IMR-90 (cell line): ENCODE data around the gene FAM83F. TPM values are rescaled to one million over a fixed set of nuclear protein-coding genes. Genes with fewer than 3 reads are reported as not detected.

Experiments
- ATAC-seq: fragments of 200-7000 bp; cut with Tn5 transposase; 2 replicates; pipeline ENCODE4 v1.9.1; 2020; ENCODE audit warnings: low read depth, mild to moderate bottlenecking, moderate library complexity
- BruUV-seq: library from RNA; stranded (reverse); fragments of 400-500 nt; replicated peaks from 2 replicates; lab custom pipeline; 2021; lab: Mats Ljungman, UMichigan
- CTCF ChIA-PET: fragments of 300-600 bp; formaldehyde crosslinking; extraction: SDS; loops from one replicate; lab custom pipeline; 2021; ENCODE audit warnings: antibody characterized with exemption; lab: Yijun Ruan, JAX
- POLR2A ChIA-PET: fragments of 300-600 bp; sonication (Branson Sonifier 250); formaldehyde crosslinking; loops from one replicate; lab custom pipeline; 2022; ENCODE audit warnings: antibody characterized with exemption; ENCODE audit not compliant: unreplicated experiment; lab: Charles Lee
- DNase-seq: peaks from one replicate; pipeline ENCODE4 v3.0.0; 2013
- H2AFZ ChIP-seq: replicated peaks from 2 replicates; pipeline ENCODE3; 2013; ENCODE audit warnings: low read length, mild to moderate bottlenecking; ENCODE audit not compliant: poor library complexity
- H2AK5ac ChIP-seq: 2 replicates; pipeline ENCODE4 v1.6.1; 2013; ENCODE audit warnings: low read depth, low read length, inconsistent platforms
- H2AK9ac ChIP-seq: replicated peaks from 2 replicates; pipeline ENCODE3; 2013; ENCODE audit warnings: mild to moderate bottlenecking, low read depth, low read length, moderate library complexity; ENCODE audit not compliant: poor library complexity
- H2BK120ac ChIP-seq: 2 replicates; pipeline ENCODE4 v1.6.1; 2013; ENCODE audit warnings: low read depth, low read length, inconsistent platforms
- H2BK15ac ChIP-seq: 3 replicates; pipeline ENCODE4 v1.6.1; 2013; ENCODE audit warnings: low read depth, low read length, inconsistent platforms
- H2BK20ac ChIP-seq: 2 replicates; pipeline ENCODE4 v1.6.1; 2013; ENCODE audit warnings: low read depth, mild to moderate bottlenecking, inconsistent platforms, low read length, moderate library complexity
- H2BK5ac ChIP-seq: 2 replicates; pipeline ENCODE4 v1.6.1; 2013; ENCODE audit warnings: mild to moderate bottlenecking, low read depth, low read length, inconsistent platforms; ENCODE audit not compliant: poor library complexity, severe bottlenecking
- H3K14ac ChIP-seq: replicated peaks from 2 replicates; pipeline ENCODE4 v1.6.1; 2013; ENCODE audit warnings: low read depth, low read length, inconsistent platforms
- H3K18ac ChIP-seq: 2 replicates; pipeline ENCODE4 v1.6.1; 2013; ENCODE audit warnings: low read depth, low read length, control low read depth
- H3K23ac ChIP-seq: 2 replicates; pipeline ENCODE4 v1.6.1; 2013; ENCODE audit warnings: low read depth, low read length, inconsistent platforms
- H3K27ac ChIP-seq: 2 replicates; pipeline ENCODE4 v1.5.1; 2013; ENCODE audit warnings: mild to moderate bottlenecking, control low read depth, low read length; ENCODE audit not compliant: insufficient read depth
- H3K27me3 ChIP-seq: 2 replicates; pipeline ENCODE4 v1.6.1; 2013; ENCODE audit warnings: low read length; ENCODE audit not compliant: control insufficient read depth, insufficient read depth
- H3K36me3 ChIP-seq: 2 replicates; pipeline ENCODE4 v1.6.1; 2013; ENCODE audit warnings: low read length, mixed read lengths; ENCODE audit not compliant: control insufficient read depth, insufficient read depth
- H3K4ac ChIP-seq: 2 replicates; pipeline ENCODE4 v1.6.1; 2013; ENCODE audit warnings: low read depth, low read length, inconsistent platforms
- H3K4me1 ChIP-seq: 2 replicates; pipeline ENCODE4 v1.6.1; 2013; ENCODE audit warnings: low read length, mixed read lengths; ENCODE audit not compliant: control insufficient read depth, insufficient read depth
- H3K4me2 ChIP-seq: 2 replicates; pipeline ENCODE4 v1.6.1; 2013; ENCODE audit warnings: low read depth, mild to moderate bottlenecking, control low read depth, low read length, moderate library complexity
- H3K4me3 ChIP-seq: 2 replicates; pipeline ENCODE4 v1.5.1; 2013; ENCODE audit warnings: low read depth, mild to moderate bottlenecking, control low read depth, low read length, moderate library complexity; ENCODE audit not compliant: insufficient read depth
- H3K56ac ChIP-seq: 2 replicates; pipeline ENCODE4 v1.6.1; 2013; ENCODE audit warnings: low read length, inconsistent platforms; ENCODE audit not compliant: insufficient read depth; ENCODE audit errors: extremely low read depth
- H3K79me1 ChIP-seq, 2 experiments: 2 replicates each; pipeline ENCODE4 v1.6.1; 2013; ENCODE audit warnings: low read length in 2 of 2, inconsistent platforms in 1 of 2, low read depth in 1 of 2
- H3K9ac ChIP-seq: 2 replicates; pipeline ENCODE4 v1.6.1; 2013; ENCODE audit warnings: low read depth, low read length, control low read depth
- H3K9me1 ChIP-seq: 2 replicates; pipeline ENCODE4 v1.6.1; 2013; ENCODE audit warnings: low read length, inconsistent platforms; ENCODE audit not compliant: insufficient read depth
- H3K9me3 ChIP-seq: 2 replicates; pipeline ENCODE4 v1.6.1; 2013; ENCODE audit warnings: low read length; ENCODE audit not compliant: control insufficient read depth, insufficient read depth
- H4K20me1 ChIP-seq: 2 replicates; pipeline ENCODE4 v1.6.1; 2013; ENCODE audit warnings: low read length, inconsistent platforms; ENCODE audit not compliant: insufficient read depth
- H4K5ac ChIP-seq: 2 replicates; pipeline ENCODE4 v1.6.1; 2013; ENCODE audit warnings: mild to moderate bottlenecking, low read depth, low read length, control low read depth
- H4K8ac ChIP-seq, 2 experiments: 2 replicates each; pipeline ENCODE4 v1.6.1; 2013; ENCODE audit warnings: low read depth in 2 of 2, low read length in 2 of 2, control low read depth in 1 of 2, inconsistent platforms in 1 of 2
- H4K91ac ChIP-seq: 2 replicates; pipeline ENCODE4 v1.6.1; 2013; ENCODE audit warnings: low read depth, low read length, inconsistent platforms; ENCODE audit not compliant: insufficient read depth
- BHLHE40 ChIP-seq: fragments of 150-350 bp; IDR thresholded peaks from 2 replicates; pipeline ENCODE4 v1.6.1; 2016; ENCODE audit warnings: mild to moderate bottlenecking, low read depth, low read length
- CEBPB ChIP-seq: IDR thresholded peaks from 2 replicates; pipeline ENCODE4 v1.6.1; 2012; ENCODE audit warnings: low read depth, low read length, improper control_type of control experiment
- CTCF ChIP-seq: conservative IDR thresholded peaks from 2 replicates; pipeline ENCODE4 v1.5.1; 2012; ENCODE audit warnings: mild to moderate bottlenecking, low read depth, low read length, improper control_type of control experiment
- FOS ChIP-seq: fragments of 150-350 bp; IDR thresholded peaks from 2 replicates; pipeline ENCODE4 v1.6.1; 2016; ENCODE audit warnings: low read depth, low read length
- MAFK ChIP-seq: IDR thresholded peaks from 2 replicates; pipeline ENCODE4 v1.6.1; 2012; ENCODE audit warnings: low read depth, low read length, improper control_type of control experiment
- MAZ ChIP-seq: IDR thresholded peaks from 2 replicates; pipeline ENCODE4 v1.6.1; 2012; ENCODE audit warnings: low read depth, mild to moderate bottlenecking, low read length, improper control_type of control experiment, moderate library complexity, borderline replicate concordance
- MXI1 ChIP-seq: IDR thresholded peaks from 2 replicates; pipeline ENCODE4 v1.6.1; 2012; ENCODE audit warnings: low read depth, mild to moderate bottlenecking, low read length, moderate library complexity, borderline replicate concordance
- NFE2L2 ChIP-seq: fragments of 150-350 bp; IDR thresholded peaks from 2 replicates; pipeline ENCODE4 v1.6.1; 2016; ENCODE audit warnings: low read depth, mild to moderate bottlenecking, low read length
- POLR2A ChIP-seq: IDR thresholded peaks from 2 replicates; pipeline ENCODE4 v1.6.1; 2012; ENCODE audit warnings: mild to moderate bottlenecking, low read depth, low read length
- RAD21 ChIP-seq: IDR thresholded peaks from 2 replicates; pipeline ENCODE4 v1.6.1; 2012; ENCODE audit warnings: low read length, improper control_type of control experiment
- RCOR1 ChIP-seq: IDR thresholded peaks from 2 replicates; pipeline ENCODE4 v1.6.1; 2012; ENCODE audit warnings: mild to moderate bottlenecking, low read length, improper control_type of control experiment; ENCODE audit not compliant: insufficient replicate concordance
- RFX5 ChIP-seq: IDR thresholded peaks from 2 replicates; pipeline ENCODE4 v1.8.0; 2012; ENCODE audit warnings: low read depth, mild to moderate bottlenecking, low read length, moderate library complexity
- SMC3 ChIP-seq: fragments of 150-350 bp; IDR thresholded peaks from 2 replicates; pipeline ENCODE4 v1.6.1; 2016; ENCODE audit warnings: low read depth, mild to moderate bottlenecking, antibody characterized with exemption, low read length, moderate library complexity
- WGBS, 2 experiments: methylation state at CpG; one replicate each; pipeline versions ENCODE4 v1.1.5 to v1.1.7; 2013; ENCODE audit warnings: missing lambda C conversion rate in 2 of 2; ENCODE audit not compliant: insufficient read length in 1 of 2; ENCODE audit errors: extremely low coverage in 2 of 2; 5-methylcytosine and 5-hydroxymethylcytosine counted together
- dilution Hi-C: fragments of 300-500 bp; cut with HindIII; formaldehyde crosslinking; loops from one replicate; pipeline ENCODE4 v1.14.3; 2018; ENCODE audit warnings: low sequenced_read_pairs; ENCODE audit not compliant: unreplicated experiment
- in situ Hi-C: fragments of 300-500 bp; cut with MboI; formaldehyde crosslinking; loops from 3 replicates; pipeline ENCODE4 v1.14.3; 2019; ENCODE audit warnings: low sequenced_read_pairs, inconsistent platforms, mixed read lengths
- intact Hi-C: fragments of 100-400 bp; cut with micrococcal nuclease; formaldehyde crosslinking; loops from 2 replicates; pipeline ENCODE4 v1.10.0; 2022
- polyA plus RNA-seq, 3 experiments: library from polyadenylated mRNA; depleted of rRNA; stranded (reverse); fragments of >200 nt; gene quantifications; 2 replicates each; pipeline ENCODE4 v1.2.3, GENCODE V29; 2012; ENCODE audit warnings: low replicate concordance in 1 of 3
- total RNA-seq: library from RNA; depleted of rRNA; stranded (reverse); fragments of >200 nt; gene quantifications from 2 replicates; pipeline ENCODE4 v1.2.3, GENCODE V29; 2012

Gene FAM83F
- total and polyA plus RNA-seq, 2 of the 4 experiments (the other 2 are of a cell fraction) = not detected

DNA sequence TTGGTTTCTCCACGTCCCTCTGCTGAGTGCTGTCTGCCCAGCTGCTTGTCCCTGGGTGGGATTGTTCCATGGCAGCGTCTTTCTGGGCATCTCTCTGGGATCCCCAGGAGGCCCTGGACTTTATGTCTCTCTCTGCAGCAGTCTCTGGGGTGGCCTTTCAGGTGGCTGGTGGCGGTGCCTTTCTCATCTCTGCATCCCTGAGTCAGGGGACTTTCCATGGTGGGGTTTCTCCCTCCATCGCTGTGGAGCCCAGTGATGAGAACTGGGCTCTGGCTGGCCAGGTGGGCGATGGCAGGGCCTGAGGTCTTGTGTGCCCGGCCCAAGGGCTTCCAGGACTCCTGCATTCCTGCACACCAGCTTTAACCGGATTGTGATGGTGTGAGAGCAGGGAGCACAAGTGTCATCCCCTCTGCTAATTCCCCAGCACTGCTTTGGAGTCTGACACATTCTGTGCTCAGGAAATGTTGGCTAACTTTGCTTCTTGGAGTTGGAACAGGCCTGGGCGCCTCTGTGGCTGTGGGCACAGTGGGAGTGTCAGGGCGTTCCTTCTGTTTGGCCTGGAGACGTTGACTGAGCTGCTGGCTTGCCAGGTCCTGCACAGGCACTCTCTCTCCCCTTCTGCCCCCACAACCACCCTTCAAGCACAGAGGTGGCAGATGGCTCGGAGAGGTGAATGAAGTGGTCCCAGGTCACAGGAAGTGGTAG lies 27.9 kb downstream of the FAM83F start:
- H3K9ac ChIP-seq = no peak overlapping the region
- in situ Hi-C loops = no loop called here
- peak overlapping the region; percentile 33 for H2AFZ ChIP-seq

More for the DNA sequence above, 27.9 kb downstream of the FAM83F start:
- intact Hi-C loops (no loop called here), dilution Hi-C loops (no loop called here)
- Histone ChIP-seq H4K5ac (no peak overlapping the region), H3K4me1 (no peaks in the 10 kb centered on the region), H3K4me3 (no peak overlapping the region), H3K27ac (no peak overlapping the region), H3K79me1 (no peaks in the 10 kb centered on the region), H4K8ac (no peak overlapping the region), H3K9me3 (no peaks in the 10 kb centered on the region), H3K9me1 (peaks cover 3% of the 10 kb centered on the region; the same call in 1 of the 2 replicates), H3K14ac (no peak overlapping the region), H2BK20ac (no peak overlapping the region), H3K18ac (no peak overlapping the region), H2BK15ac (no peak overlapping the region), H3K4me2 (no peak overlapping the region), H3K36me3 (no peaks in the 10 kb centered on the region), H2AK5ac (no peak overlapping the region), H3K27me3 (peaks cover 55% of the 10 kb centered on the region), H4K20me1 (no peaks in the 10 kb centered on the region), H3K4ac (no peak overlapping the region), H2BK5ac (no peak overlapping the region), H2AK9ac (no peak overlapping the region), H4K91ac (no peak overlapping the region), H3K23ac (no peak overlapping the region), H3K56ac (no peak overlapping the region), H2BK120ac (no peak overlapping the region)
- 43% methylated on average over 1 of the region's 11 CpGs; no CpG with 5 or more reads in 1 of the 2 experiments for WGBS, 2 experiments
- DNase-seq (no peak), ATAC-seq (no peak)
- TF ChIP-seq RAD21 = no peak
- TF ChIP-seq NFE2L2 = no peak
- no peak for TF ChIP-seq MAFK
- no peak for TF ChIP-seq CEBPB
- no peak for TF ChIP-seq RCOR1
- no peak for TF ChIP-seq MAZ
- TF ChIP-seq POLR2A = no peak
- no peak for TF ChIP-seq MXI1
- TF ChIP-seq FOS = no peak
- no peak for TF ChIP-seq BHLHE40
- TF ChIP-seq SMC3 = no peak
- TF ChIP-seq RFX5 = no peak
- no peak for TF ChIP-seq CTCF
- no TSS peak for BruUV-seq
- POLR2A ChIA-PET = no interaction called here
- CTCF ChIA-PET = interaction anchor here (0.8 kb wide), 1 partner anchor 488 kb away, joined by 3 read pairs; no protein-coding TSS in a partner anchor
